ENCODE data around the gene FKTN. TPM values are rescaled to one million over a fixed set of nuclear protein-coding genes. Genes with fewer than 3 reads are reported as not detected.

The FKTN gene
- total RNA-seq, 1 experiment from 2014 or later, result 38.3 TPM

GRCh38 chr9:105663914-105664313 lies 106.0 kb downstream of the FKTN start:
- H3K4me1 Mint-ChIP-seq (ENCODE audit: insufficient read depth, unreplicated experiment), result no peaks in the 10 kb centered on the region
- intact Hi-C loops (cut with micrococcal nuclease), result no loop called here
- no TSS peak for BruUV-seq (replicated peaks)
- H3K9me3 Mint-ChIP-seq (ENCODE audit: unreplicated experiment), result no peaks in the 10 kb centered on the region
- no peaks in the 10 kb centered on the region for H3K36me3 Mint-ChIP-seq (ENCODE audit: insufficient read depth, unreplicated experiment)
- H3K27me3 Mint-ChIP-seq (ENCODE audit: insufficient read depth, unreplicated experiment), result peaks cover 13% of the 10 kb centered on the region
- no peak overlapping the region for H3K4me3 Mint-ChIP-seq (ENCODE audit: unreplicated experiment)
- ChIA-PET POLR2A (no interaction called here), CTCF (interaction anchor here (0.7 kb wide), 2 partner anchors 900 to 1492 kb away, joined by 3 read pairs; no protein-coding TSS in a partner anchor)
- no peak for TF ChIP-seq CTCF (IDR thresholded peaks at IDR 0.05; ENCODE audit: unreplicated experiment)
- no peak overlapping the region for H3K27ac Mint-ChIP-seq (ENCODE audit: low read depth, unreplicated experiment)
- DNase-seq (ENCODE audit: unreplicated experiment), result no peak

GRCh38 chr9:105667867-105668266 lies 109.9 kb downstream of the FKTN start:
- H3K27ac Mint-ChIP-seq (ENCODE audit: low read depth, unreplicated experiment), result no peak overlapping the region
- ChIA-PET CTCF (interaction anchor here (0.6 to 1.5 kb wide), 3 partner anchors 13 to 241 kb away, joined by 3 read pairs; no protein-coding TSS in a partner anchor), POLR2A (no interaction called here)
- TF ChIP-seq CTCF (IDR thresholded peaks at IDR 0.05; ENCODE audit: unreplicated experiment), result no peak
- no peak for DNase-seq (ENCODE audit: unreplicated experiment)
- H3K27me3 Mint-ChIP-seq (ENCODE audit: insufficient read depth, unreplicated experiment), result peaks cover 13% of the 10 kb centered on the region
- no TSS peak for BruUV-seq (replicated peaks)
- H3K9me3 Mint-ChIP-seq (ENCODE audit: unreplicated experiment), result no peaks in the 10 kb centered on the region
- intact Hi-C loops (cut with micrococcal nuclease), result no loop called here
- H3K4me1 Mint-ChIP-seq (ENCODE audit: insufficient read depth, unreplicated experiment), result no peaks in the 10 kb centered on the region
- no peak overlapping the region for H3K4me3 Mint-ChIP-seq (ENCODE audit: unreplicated experiment)
- H3K36me3 Mint-ChIP-seq (ENCODE audit: insufficient read depth, unreplicated experiment), result no peaks in the 10 kb centered on the region

- H3K4me1 Mint-ChIP-seq (ENCODE audit: insufficient read depth, unreplicated experiment), result no peaks in the 10 kb centered on the region
- H3K27ac Mint-ChIP-seq (ENCODE audit: low read depth, unreplicated experiment), result no peak overlapping the region
- BruUV-seq (replicated peaks), result no TSS peak
- intact Hi-C loops (cut with micrococcal nuclease), result no loop called here
- peaks cover 13% of the 10 kb centered on the region for H3K27me3 Mint-ChIP-seq (ENCODE audit: insufficient read depth, unreplicated experiment)
- ChIA-PET POLR2A (interaction anchor here (0.5 kb wide), 1 partner anchor 21 kb away, joined by 3 read pairs; no protein-coding TSS in a partner anchor), CTCF (interaction anchor here (0.6 to 0.9 kb wide), 4 partner anchors 12 to 48 kb away, joined by 3 read pairs; no protein-coding TSS in a partner anchor)
- DNase-seq (ENCODE audit: unreplicated experiment), result no peak
- TF ChIP-seq CTCF (IDR thresholded peaks at IDR 0.05; ENCODE audit: unreplicated experiment), result no peak
- H3K36me3 Mint-ChIP-seq (ENCODE audit: insufficient read depth, unreplicated experiment), result no peaks in the 10 kb centered on the region
- no peaks in the 10 kb centered on the region for H3K9me3 Mint-ChIP-seq (ENCODE audit: unreplicated experiment)
- H3K4me3 Mint-ChIP-seq (ENCODE audit: unreplicated experiment), result no peak overlapping the region
Observed at GRCh38 chr9:105670315-105670714, 112.4 kb downstream of the FKTN start.

- POLR2A ChIA-PET, result no interaction called here
- Mint-ChIP-seq H3K4me3 (ENCODE audit: unreplicated experiment) (no peak overlapping the region), H3K9me3 (ENCODE audit: unreplicated experiment) (no peaks in the 10 kb centered on the region), H3K36me3 (ENCODE audit: insufficient read depth, unreplicated experiment) (no peaks in the 10 kb centered on the region), H3K27me3 (ENCODE audit: insufficient read depth, unreplicated experiment) (peaks cover 13% of the 10 kb centered on the region), H3K27ac (ENCODE audit: low read depth, unreplicated experiment) (no peak overlapping the region), H3K4me1 (ENCODE audit: insufficient read depth, unreplicated experiment) (no peaks in the 10 kb centered on the region)
- CTCF ChIA-PET, result interaction anchor here (0.9 kb wide), 1 partner anchor 47 kb away, joined by 3 read pairs; no protein-coding TSS in a partner anchor
- BruUV-seq (replicated peaks), result no TSS peak
- intact Hi-C loops (cut with micrococcal nuclease), result no loop called here
- no peak for DNase-seq (ENCODE audit: unreplicated experiment)
- TF ChIP-seq CTCF (IDR thresholded peaks at IDR 0.05; ENCODE audit: unreplicated experiment), result no peak
Observed at GRCh38 chr9:105670775-105671174, 112.8 kb downstream of the FKTN start.

Measured in MCF 10A (cell line).